Frontal cortex (tissue), 4 donors: ENCODE data around the gene ARHGAP26. TPM values are rescaled to one million over a fixed set of nuclear protein-coding genes. Genes with fewer than 3 reads are reported as not detected.

Experiments used
- DNase-seq, 2 donors: peaks; one replicate each; pipeline ENCODE4 v3.0.0; 2012; ENCODE audit warnings: low spot score in 2 of 2
- FAIRE-seq: peaks from 2 replicates; lab custom pipeline; 2012; peaks lifted over from hg19 to GRCh38; lab: Jason Lieb, UNC
- total RNA-seq: library from RNA; depleted of rRNA; stranded (reverse); fragments of >200 nt; gene quantifications from one replicate; pipeline ENCODE4 v1.2.3, GENCODE V29; 2014
- donor health status: control.
- donor health status: control.
- donor health status: control.

ARHGAP26 gene
- total RNA-seq, 1 donor from 2014 or later: 7.3 TPM

- DNase-seq (no peak), FAIRE-seq (no peak)
Measured at GRCh38 chr5:143019614-143020515, 249.7 kb downstream of the ARHGAP26 start.

DNA sequence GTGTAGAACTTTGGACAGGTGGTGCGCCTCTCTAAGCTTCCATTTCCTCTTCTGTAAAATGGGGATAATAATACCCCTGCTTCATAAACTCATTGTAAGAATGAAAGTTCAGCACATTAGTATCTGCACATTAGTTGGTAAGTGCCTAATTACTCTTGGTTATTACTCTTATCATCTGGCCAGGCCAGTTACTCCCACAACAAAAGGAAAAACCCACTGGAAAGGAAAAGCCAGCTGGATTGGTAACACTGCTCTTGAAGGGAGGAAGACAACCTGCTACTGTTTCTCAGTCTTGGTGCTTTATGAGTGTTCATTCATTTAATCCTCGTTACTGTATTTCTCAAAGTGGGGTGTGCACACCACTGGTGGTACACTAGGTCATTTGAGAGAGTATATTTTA lies 251.4 kb downstream of the ARHGAP26 start:
- FAIRE-seq (no peak), DNase-seq (no peak)

DNA sequence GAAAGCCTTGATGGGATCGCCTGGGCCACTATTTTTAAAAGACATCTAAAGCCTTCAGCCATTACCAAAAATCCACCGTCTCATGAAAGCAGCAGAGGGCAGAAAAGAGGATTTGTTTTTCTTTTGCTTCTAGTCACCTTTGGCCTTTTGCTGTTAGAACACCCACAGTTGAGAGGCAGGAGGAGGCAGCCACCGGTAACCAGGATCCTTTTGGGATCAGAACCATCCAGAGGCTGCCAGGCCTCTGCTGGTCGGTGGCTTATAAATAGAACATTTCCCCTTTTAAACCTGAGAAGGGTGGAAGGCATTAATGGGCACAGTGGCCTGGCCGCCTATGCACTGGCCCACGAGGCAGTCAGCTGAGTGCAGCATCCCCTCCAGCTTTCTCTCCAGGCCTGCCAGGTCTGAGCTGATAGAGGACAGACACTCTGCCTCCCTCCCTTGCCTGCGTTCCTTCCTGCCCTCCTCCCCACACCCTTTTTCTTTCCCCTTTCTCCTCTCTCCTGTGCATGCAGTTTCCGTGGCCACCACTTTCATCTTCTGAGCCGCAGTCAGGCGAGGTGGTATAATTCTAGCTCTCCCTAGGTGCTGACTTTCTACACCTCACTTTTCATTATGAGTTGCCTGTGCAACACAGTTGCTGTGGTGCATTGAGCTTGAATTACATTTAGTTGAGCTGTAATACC lies 253.4 kb downstream of the ARHGAP26 start:
- FAIRE-seq: no peak
- DNase-seq: no peak

GRCh38 chr5:143024228-143024920 lies 254.2 kb downstream of the ARHGAP26 start:
- no peak for FAIRE-seq

DNA sequence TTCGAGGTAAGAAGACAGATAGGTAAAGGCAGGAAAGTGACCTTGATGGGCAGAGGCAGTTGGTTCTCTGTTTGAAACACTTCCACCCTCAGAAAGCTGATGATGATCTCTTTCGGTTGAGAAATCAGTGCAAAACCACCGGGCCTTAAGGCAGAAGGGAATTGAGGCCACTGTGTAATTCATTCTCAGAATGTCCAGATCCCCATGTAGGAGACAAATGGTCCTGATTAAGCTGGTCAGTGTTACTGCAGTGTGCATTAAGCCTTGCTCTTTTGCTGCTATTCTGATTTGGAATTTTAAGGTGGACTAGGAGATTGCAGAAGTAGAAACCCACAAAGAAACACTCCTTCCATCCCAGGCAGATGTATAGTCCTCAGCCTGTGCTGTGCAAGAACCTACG lies 255.2 kb downstream of the ARHGAP26 start:
- FAIRE-seq (no peak), DNase-seq (no peak)

More at GRCh38 chr5:143024228-143024920, 254.2 kb downstream of the ARHGAP26 start:
- no peak for DNase-seq

DNA sequence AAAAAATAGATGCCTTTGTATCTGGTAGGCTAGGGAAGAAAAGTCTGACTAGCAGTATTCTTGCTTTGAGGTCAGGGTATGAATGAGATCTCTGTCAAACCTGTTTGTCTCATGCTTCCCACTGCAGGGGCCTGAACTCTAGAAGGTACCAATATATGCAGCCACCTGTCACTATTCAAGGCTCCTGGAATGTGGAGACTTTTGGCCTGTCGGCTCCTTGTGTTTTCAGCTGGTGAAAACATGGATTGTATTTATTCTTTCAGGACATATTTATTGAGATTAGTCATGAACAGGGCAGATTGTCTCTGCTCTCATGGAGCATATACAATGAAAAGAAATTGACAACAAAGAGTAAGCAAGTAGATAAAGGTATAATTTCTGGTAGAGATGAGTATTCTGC lies 255.8 kb downstream of the ARHGAP26 start:
- DNase-seq (no peak), FAIRE-seq (no peak)

DNA sequence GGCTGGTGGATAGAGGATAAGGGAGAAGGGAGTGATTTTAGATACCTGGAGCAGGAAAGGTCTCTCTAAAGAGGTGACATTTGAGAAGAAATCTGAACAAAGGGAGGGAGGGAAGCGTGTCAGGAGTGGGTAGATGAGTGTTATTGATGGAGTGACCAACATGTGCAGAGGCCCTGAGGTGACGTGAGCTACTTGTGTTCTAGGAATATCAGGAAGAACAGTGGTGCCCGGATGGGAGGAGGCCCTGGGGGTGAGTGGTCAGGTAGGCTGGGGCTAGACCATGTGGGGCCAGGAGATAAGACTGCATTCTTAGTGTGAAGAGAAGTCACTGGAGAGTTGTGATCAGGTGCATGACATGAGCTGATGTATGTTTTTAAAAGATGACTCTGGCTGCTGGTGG lies 256.2 kb downstream of the ARHGAP26 start:
- DNase-seq: no peak
- no peak for FAIRE-seq

GRCh38 chr5:143029293-143029692 lies 259.1 kb downstream of the ARHGAP26 start:
- FAIRE-seq (no peak), DNase-seq (no peak)

- FAIRE-seq (no peak), DNase-seq (no peak)
Measured at GRCh38 chr5:143030349-143030748, 260.2 kb downstream of the ARHGAP26 start.

GRCh38 chr5:143031781-143032580 lies 261.8 kb downstream of the ARHGAP26 start:
- FAIRE-seq (no peak), DNase-seq (no peak)

DNA sequence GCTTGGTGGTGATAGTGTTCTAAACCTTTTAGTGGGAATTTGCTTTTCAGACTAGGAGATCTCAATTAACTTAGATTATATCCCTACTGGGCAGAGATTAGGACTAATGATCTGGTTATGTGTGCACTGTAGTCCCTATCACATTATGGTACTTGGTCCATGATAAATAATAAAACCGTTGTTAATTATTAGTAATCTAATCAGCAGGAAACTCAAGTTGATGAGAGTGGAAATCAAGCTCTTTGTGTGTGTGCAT lies 262.3 kb downstream of the ARHGAP26 start:
- no peak for FAIRE-seq

DNA sequence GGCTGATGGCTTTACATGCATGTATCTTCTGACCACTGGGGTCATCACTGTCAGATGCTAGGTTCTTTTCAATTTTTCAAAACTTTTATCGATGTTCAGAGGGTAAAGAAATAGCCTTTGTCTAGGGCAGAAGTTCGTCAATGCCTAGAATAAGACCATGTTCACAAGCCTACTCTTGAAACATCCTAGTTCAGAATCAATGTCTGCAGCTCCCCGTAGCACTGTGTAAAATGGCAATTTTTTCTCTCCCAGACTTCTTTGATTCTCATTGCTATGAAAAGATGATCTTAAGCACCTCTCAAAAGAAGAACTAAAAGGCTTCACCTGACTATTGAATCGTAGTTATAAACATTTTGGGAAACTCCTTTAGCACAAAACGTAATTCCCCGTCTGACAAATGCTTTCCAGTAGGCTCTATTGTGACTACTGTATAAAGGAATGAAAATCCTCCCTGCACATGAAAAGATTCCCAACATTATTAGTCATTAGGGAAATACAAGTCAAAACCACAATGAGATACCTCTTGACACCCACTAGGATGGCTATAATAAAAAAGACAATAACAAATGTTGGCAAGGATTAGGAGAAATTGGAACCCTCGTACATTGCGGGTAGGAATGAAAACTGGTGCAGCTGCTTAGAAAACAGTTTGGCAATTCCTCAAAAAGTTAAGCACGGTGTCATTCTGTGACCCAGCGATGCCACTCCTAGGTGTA lies 263.5 kb downstream of the ARHGAP26 start:
- DNase-seq (no peak), FAIRE-seq (no peak)

More for the DNA sequence above, 262.3 kb downstream of the ARHGAP26 start:
- DNase-seq: no peak

- FAIRE-seq: no peak
- no peak for DNase-seq
Measured at GRCh38 chr5:143036146-143036927, 266.2 kb downstream of the ARHGAP26 start.

DNA sequence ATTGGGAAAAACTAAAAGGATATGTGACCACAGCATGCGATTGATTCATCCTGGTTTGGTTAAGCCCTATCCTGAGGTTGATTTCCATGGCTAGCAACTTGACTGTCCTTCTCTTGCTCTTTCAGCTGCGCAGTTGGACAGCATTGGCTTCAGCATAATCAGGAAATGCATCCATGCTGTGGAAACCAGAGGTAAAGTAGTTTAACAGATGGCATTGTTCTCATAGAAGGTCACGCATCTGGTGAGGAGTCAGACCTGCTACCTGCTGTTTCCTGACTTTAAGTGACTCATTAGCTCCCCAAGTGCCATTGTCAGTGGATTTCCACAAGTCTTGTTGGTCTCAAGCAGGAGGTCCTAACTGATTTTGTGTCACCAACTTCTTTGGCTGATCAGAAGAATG lies 266.9 kb downstream of the ARHGAP26 start:
- FAIRE-seq (no peak), DNase-seq (no peak)

GRCh38 chr5:143037708-143038107 lies 267.5 kb downstream of the ARHGAP26 start:
- FAIRE-seq (no peak), DNase-seq (no peak)

DNA sequence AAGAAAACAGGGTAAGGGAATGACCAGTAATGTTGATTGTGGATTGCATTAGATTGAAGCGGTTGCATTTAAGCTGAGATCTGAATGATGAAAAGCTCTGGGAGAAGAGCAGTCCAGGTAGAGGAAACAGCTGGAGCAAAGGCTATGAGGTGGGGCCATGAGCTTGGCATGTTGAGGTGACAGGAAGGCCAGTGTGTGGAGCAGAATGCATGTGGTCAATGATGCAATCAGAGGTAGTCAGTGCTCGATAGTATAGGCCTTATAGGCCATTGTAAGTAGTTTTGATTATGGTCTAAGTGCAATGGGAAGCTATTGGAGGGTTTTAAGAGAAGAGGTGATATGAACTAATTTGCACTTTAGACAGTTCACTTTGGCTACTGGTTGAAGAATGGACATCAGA lies 270.4 kb downstream of the ARHGAP26 start:
- FAIRE-seq (no peak), DNase-seq (no peak)

DNA sequence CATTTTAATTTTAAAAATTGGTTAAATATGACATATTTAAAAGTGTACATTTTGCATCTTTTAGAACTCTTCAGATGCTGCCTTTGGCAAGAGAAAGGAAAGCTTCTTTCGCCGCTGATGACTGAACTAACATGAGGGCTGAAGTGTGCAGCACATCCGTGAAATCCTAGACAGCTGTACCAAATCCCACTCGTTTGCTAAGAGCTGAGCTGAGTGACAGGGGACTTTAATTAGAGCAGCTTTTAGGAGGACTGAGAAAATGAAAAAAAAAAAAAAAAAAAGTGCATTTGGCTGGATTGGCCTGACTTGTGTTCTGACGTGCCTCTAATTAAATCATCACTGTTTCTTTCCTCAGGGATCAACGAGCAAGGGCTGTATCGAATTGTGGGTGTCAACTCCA lies 271.3 kb downstream of the ARHGAP26 start:
- FAIRE-seq: no peak
- no peak for DNase-seq

- no peak for FAIRE-seq
- no peak for DNase-seq
Measured at GRCh38 chr5:143041972-143042770, 272.0 kb downstream of the ARHGAP26 start.
